Brain microvascular endothelial cell (primary cell): ENCODE measurements around the gene HNRNPH1.

Experiments
- DNase-seq: peaks from one replicate; pipeline ENCODE4 v3.0.0-alpha.2; 2020
- H3K27ac ChIP-seq: fragments of 250-450 bp; sonication (Bioruptor Pico); 2 replicates; pipeline ENCODE4 v1.5.1; 2020; ENCODE audit warnings: mild to moderate bottlenecking, moderate library complexity
- H3K27me3 ChIP-seq: fragments of 250-450 bp; sonication (Bioruptor Pico); replicated peaks from 2 replicates; pipeline ENCODE4 v1.5.1; 2020; ENCODE audit warnings: mild to moderate bottlenecking
- H3K36me3 ChIP-seq: fragments of 250-450 bp; sonication (Bioruptor Pico); replicated peaks from 2 replicates; pipeline ENCODE4 v1.5.1; 2020; ENCODE audit warnings: mild to moderate bottlenecking
- H3K4me3 ChIP-seq: 2 replicates; pipeline ENCODE4 v1.5.1; 2011; ENCODE audit warnings: low read depth, mild to moderate bottlenecking, control low read depth, low read length, moderate library complexity
- CTCF ChIP-seq: IDR thresholded peaks from 2 replicates; pipeline ENCODE4 v1.5.1; 2011; ENCODE audit warnings: low read depth, mild to moderate bottlenecking, moderate library complexity, low read length, control low read depth, inconsistent platforms; ENCODE audit errors: missing control alignments
- in situ Hi-C: cut with HindIII; loops from 2 replicates; pipeline ENCODE4 v1.10.0; 2017; ENCODE audit warnings: low sequenced_read_pairs, low pct_ligation_motif_present

HNRNPH1 gene

GRCh38 chr5:179623906-179624741, 653 bp upstream of the HNRNPH1 start:
- Histone ChIP-seq H3K4me3 (peak overlapping the region; percentile 69), H3K27me3 (no peaks in the 10 kb centered on the region), H3K36me3 (peaks cover 29% of the 10 kb centered on the region), H3K27ac (peak overlapping the region; percentile 89)
- TF ChIP-seq CTCF, result peak; percentile 6
- DNase-seq, result peak; percentile 86
- in situ Hi-C loops, result no loop called here

- H3K36me3 ChIP-seq, result peaks cover 52% of the 10 kb centered on the region
- no peak for DNase-seq
- in situ Hi-C loops, result no loop called here
- peak overlapping the region; percentile 16 for H3K27ac ChIP-seq
- TF ChIP-seq CTCF, result no peak
- H3K27me3 ChIP-seq, result no peaks in the 10 kb centered on the region
- peak overlapping the region; percentile 99 for H3K4me3 ChIP-seq
These were observed 1.8 kb downstream of the HNRNPH1 start for GRCh38 chr5:179621551-179622214.

DNA sequence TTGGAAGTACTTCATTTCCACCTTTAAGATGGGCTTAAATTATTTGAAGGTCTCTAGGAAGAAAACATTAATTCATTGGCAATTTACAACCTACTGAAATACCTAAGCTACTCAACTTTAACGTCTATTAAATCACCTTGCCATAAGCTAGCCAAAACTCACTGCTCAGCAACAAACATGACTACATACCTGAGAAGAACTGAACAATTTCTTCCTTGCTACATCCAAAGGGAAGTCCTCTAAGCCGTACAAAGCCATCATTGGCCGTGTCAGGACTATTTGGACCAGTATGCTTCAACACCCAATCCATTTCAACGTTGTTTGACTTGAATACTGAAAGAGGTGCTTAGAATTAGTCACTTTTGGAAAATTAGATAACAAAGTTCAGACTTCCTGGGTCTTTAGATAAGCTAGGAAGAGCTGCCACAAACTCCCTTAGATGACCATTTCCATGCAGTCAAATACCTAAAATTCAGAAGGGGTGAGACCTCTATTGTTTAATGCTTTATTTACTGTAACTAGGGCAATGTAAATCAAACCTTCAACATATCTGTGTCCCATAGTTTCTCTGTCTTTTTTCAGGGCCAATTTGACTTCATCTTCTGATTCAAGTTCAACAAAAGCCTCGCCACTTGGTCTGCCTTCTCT, 2.6 kb downstream of the HNRNPH1 start:
- no peak for DNase-seq
- H3K27me3 ChIP-seq, result no peaks in the 10 kb centered on the region
- peak overlapping the region; percentile 99 for H3K4me3 ChIP-seq
- in situ Hi-C loops, result no loop called here
- no peak for TF ChIP-seq CTCF
- H3K27ac ChIP-seq, result peak overlapping the region; percentile 25
- H3K36me3 ChIP-seq, result peaks cover 60% of the 10 kb centered on the region

DNA sequence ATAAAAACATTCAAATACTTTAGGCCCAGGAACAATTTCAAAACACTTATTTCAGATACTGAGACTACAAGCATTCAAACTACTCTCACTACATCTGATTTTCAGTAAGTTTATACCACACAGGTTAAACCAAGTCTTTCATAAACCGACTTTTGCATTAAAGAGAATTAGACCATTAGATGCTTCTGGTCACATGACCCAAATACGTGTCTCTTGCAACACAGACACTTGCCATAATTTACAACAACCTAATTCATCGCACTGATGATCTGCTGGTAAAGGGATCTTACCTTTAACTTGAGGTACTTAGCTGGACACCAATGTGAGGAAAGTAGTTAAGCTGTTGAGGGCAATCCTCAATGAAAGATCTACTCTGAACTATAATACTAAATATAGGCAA, 3.2 kb downstream of the HNRNPH1 start:
- TF ChIP-seq CTCF, result no peak
- Histone ChIP-seq H3K36me3 (peaks cover 66% of the 10 kb centered on the region), H3K27ac (peak overlapping the region; percentile 25), H3K27me3 (no peaks in the 10 kb centered on the region), H3K4me3 (peak overlapping the region; percentile 99)
- DNase-seq, result no peak
- in situ Hi-C loops, result no loop called here

- Histone ChIP-seq H3K36me3 (peaks cover 71% of the 10 kb centered on the region), H3K27ac (no peak overlapping the region), H3K4me3 (peak overlapping the region; percentile 99), H3K27me3 (no peaks in the 10 kb centered on the region)
- in situ Hi-C loops, result no loop called here
- no peak for TF ChIP-seq CTCF
- no peak for DNase-seq
These were observed 3.7 kb downstream of the HNRNPH1 start for GRCh38 chr5:179619776-179620175.
